H1 (cell line): Measurements from ENCODE around the gene ZBED5. TPM values are rescaled to one million over a fixed set of nuclear protein-coding genes. Genes with fewer than 3 reads are reported as not detected.

Experiments
- ASH2L ChIP-seq: fragments of 200-600, 300-600 bp; sonication (generic); IDR thresholded peaks from one replicate; pipeline ENCODE4 v1.7.1; 2017; ENCODE audit warnings: low read length
- BCL11A ChIP-seq, 2 experiments: IDR thresholded peaks; one replicate each; pipeline ENCODE4 v1.6.1; 2011; ENCODE audit warnings: low read depth in 2 of 2, low read length in 2 of 2, mild to moderate bottlenecking in 2 of 2
- CTBP2 ChIP-seq: IDR thresholded peaks from 2 replicates; pipeline ENCODE4 v1.7.0; 2011; ENCODE audit warnings: borderline replicate concordance, mild to moderate bottlenecking, moderate library complexity, mixed read lengths, low read length; ENCODE audit not compliant: insufficient read depth, insufficient read length
- GABPA ChIP-seq: IDR thresholded peaks from 2 replicates; pipeline ENCODE4 v1.6.1; 2011; ENCODE audit warnings: mild to moderate bottlenecking, low read length, moderate library complexity, borderline replicate concordance; ENCODE audit not compliant: insufficient read depth
- NRF1 ChIP-seq: IDR thresholded peaks from 2 replicates; pipeline ENCODE4 v1.6.1; 2011; ENCODE audit warnings: mild to moderate bottlenecking, low read depth, low read length, improper control_type of control experiment
- TBP ChIP-seq: IDR thresholded peaks from 2 replicates; pipeline ENCODE4 v1.6.1; 2011; ENCODE audit warnings: low read depth, low read length, improper control_type of control experiment
- TCF12 ChIP-seq: IDR thresholded peaks from 2 replicates; pipeline ENCODE4 v1.6.1; 2011; ENCODE audit warnings: low read depth, mild to moderate bottlenecking, low read length
- polyA plus RNA-seq, 7 experiments: library from polyadenylated mRNA; depleted of rRNA in 3 of 7; stranded (reverse) in 5 of 7; unstranded in 2 of 7; fragments of >200 nt in 5 of 7; fragments of 200-250 nt in 2 of 7; gene quantifications; 1 replicate in 5 of 7; 2 replicates in 1 of 7; 4 replicates in 1 of 7; pipeline versions ENCODE4 v1.2.1 to v1.2.3, GENCODE V29; 2011 to 2013; ENCODE audit warnings: missing spikeins in 2 of 7, mixed read lengths in 2 of 7
- total RNA-seq: library from RNA; stranded (reverse); fragmentation: NEBNext Ultra II Directional; extraction: Animal tissue kit (Norgen Biotek cat#: 25700); gene quantifications from 2 replicates; pipeline ENCODE4 v1.2.1, GENCODE V29; 2021
- TF ChIP-seq, protein P1 (sequence below): fragments of 300-600 bp; sonication (generic); IDR thresholded peaks from 2 replicates; pipeline ENCODE4 v1.7.1; 2012; ENCODE audit warnings: low read length, moderate library complexity, mild to moderate bottlenecking, inconsistent platforms; ENCODE audit not compliant: insufficient replicate concordance

ZBED5 gene
- total and polyA plus RNA-seq, 2 of the 8 experiments (the other 6 are each of a cell fraction or from before 2014, with no cell fraction given): 54.2 to 94.7 TPM

DNA sequence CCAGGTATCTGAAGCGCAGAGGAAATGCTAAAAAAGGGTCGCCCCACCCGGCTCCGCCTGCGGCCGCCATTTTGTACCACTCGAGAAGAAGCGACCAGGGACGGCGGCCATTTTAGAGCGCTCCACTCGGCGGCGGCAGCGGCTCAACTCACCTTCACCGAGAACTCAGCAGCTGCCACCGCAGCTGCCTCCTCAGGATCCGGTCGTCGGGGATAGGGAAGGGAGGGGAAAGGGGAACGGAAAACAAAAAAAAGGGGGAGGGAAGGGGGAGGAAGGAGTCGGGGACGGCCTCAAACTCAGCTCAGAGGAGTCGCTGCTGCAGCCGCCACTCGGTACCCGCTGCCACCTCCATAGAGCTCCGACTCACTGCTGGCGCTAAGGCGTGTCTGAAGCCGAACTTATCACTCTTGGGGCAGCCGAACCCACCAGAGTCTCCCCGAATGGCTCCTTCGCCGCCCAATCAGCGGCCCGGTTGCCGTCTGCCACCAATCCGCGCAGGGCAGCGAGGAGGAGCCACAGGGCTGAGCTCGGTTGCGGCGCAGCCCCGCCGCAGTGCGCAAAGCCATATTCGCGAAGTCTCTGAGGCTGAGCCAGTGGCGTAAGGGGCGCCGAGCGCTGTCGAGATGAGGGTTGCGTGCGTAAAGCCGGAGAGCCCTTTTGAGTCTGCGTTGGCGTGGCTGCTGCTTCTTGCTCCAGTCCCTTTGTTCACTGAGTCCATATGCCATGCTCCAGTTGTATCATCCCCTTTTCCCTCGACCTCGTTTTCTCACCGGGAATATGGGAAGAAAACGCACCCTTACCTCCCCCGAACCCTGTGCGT lies 49.1 kb downstream of the ZBED5 start, which contains the start of gene EIF4G2 (continued):
- TF ChIP-seq ASH2L: no peak
- 0 out of 2 replicates have a peak, but pooled peaks have one; percentile 6 for TF ChIP-seq TCF12
- no peak for TF ChIP-seq CTBP2
- no peak for TF ChIP-seq GABPA
- no peak for TF ChIP-seq NRF1
- peak; percentile 97 for TF ChIP-seq TBP
- no peak for TF ChIP-seq BCL11A (IDR thresholded peaks at IDR 0.05; ENCODE audit: low read depth in 2 of 2, low read length in 2 of 2)
- TF ChIP-seq, protein P1, sequence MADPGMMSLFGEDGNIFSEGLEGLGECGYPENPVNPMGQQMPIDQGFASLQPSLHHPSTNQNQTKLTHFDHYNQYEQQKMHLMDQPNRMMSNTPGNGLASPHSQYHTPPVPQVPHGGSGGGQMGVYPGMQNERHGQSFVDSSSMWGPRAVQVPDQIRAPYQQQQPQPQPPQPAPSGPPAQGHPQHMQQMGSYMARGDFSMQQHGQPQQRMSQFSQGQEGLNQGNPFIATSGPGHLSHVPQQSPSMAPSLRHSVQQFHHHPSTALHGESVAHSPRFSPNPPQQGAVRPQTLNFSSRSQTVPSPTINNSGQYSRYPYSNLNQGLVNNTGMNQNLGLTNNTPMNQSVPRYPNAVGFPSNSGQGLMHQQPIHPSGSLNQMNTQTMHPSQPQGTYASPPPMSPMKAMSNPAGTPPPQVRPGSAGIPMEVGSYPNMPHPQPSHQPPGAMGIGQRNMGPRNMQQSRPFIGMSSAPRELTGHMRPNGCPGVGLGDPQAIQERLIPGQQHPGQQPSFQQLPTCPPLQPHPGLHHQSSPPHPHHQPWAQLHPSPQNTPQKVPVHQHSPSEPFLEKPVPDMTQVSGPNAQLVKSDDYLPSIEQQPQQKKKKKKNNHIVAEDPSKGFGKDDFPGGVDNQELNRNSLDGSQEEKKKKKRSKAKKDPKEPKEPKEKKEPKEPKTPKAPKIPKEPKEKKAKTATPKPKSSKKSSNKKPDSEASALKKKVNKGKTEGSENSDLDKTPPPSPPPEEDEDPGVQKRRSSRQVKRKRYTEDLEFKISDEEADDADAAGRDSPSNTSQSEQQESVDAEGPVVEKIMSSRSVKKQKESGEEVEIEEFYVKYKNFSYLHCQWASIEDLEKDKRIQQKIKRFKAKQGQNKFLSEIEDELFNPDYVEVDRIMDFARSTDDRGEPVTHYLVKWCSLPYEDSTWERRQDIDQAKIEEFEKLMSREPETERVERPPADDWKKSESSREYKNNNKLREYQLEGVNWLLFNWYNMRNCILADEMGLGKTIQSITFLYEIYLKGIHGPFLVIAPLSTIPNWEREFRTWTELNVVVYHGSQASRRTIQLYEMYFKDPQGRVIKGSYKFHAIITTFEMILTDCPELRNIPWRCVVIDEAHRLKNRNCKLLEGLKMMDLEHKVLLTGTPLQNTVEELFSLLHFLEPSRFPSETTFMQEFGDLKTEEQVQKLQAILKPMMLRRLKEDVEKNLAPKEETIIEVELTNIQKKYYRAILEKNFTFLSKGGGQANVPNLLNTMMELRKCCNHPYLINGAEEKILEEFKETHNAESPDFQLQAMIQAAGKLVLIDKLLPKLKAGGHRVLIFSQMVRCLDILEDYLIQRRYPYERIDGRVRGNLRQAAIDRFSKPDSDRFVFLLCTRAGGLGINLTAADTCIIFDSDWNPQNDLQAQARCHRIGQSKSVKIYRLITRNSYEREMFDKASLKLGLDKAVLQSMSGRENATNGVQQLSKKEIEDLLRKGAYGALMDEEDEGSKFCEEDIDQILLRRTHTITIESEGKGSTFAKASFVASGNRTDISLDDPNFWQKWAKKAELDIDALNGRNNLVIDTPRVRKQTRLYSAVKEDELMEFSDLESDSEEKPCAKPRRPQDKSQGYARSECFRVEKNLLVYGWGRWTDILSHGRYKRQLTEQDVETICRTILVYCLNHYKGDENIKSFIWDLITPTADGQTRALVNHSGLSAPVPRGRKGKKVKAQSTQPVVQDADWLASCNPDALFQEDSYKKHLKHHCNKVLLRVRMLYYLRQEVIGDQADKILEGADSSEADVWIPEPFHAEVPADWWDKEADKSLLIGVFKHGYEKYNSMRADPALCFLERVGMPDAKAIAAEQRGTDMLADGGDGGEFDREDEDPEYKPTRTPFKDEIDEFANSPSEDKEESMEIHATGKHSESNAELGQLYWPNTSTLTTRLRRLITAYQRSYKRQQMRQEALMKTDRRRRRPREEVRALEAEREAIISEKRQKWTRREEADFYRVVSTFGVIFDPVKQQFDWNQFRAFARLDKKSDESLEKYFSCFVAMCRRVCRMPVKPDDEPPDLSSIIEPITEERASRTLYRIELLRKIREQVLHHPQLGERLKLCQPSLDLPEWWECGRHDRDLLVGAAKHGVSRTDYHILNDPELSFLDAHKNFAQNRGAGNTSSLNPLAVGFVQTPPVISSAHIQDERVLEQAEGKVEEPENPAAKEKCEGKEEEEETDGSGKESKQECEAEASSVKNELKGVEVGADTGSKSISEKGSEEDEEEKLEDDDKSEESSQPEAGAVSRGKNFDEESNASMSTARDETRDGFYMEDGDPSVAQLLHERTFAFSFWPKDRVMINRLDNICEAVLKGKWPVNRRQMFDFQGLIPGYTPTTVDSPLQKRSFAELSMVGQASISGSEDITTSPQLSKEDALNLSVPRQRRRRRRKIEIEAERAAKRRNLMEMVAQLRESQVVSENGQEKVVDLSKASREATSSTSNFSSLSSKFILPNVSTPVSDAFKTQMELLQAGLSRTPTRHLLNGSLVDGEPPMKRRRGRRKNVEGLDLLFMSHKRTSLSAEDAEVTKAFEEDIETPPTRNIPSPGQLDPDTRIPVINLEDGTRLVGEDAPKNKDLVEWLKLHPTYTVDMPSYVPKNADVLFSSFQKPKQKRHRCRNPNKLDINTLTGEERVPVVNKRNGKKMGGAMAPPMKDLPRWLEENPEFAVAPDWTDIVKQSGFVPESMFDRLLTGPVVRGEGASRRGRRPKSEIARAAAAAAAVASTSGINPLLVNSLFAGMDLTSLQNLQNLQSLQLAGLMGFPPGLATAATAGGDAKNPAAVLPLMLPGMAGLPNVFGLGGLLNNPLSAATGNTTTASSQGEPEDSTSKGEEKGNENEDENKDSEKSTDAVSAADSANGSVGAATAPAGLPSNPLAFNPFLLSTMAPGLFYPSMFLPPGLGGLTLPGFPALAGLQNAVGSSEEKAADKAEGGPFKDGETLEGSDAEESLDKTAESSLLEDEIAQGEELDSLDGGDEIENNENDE: no peak
